Transverse colon (tissue), 4 donors: ENCODE measurements around the gene ST3GAL3.

Experiments used
- CTCF ChIP-seq, 5 experiments: fragments of 200-600 bp in 3 of 5; fragments of 450-650 bp in 2 of 5; sonication (generic) in 3 of 5; IDR thresholded peaks; 1 replicate in 2 of 5; 2 replicates in 3 of 5; pipeline ENCODE4 v1.5.1; 2016 to 2017; ENCODE audit warnings: antibody characterized with exemption in 5 of 5, inconsistent platforms in 3 of 5, mild to moderate bottlenecking in 2 of 5, moderate library complexity in 1 of 5
- POLR2A ChIP-seq: fragments of 450-650 bp; IDR thresholded peaks from one replicate; pipeline ENCODE4 v1.6.1; 2016; ENCODE audit warnings: antibody characterized with exemption, mild to moderate bottlenecking, moderate library complexity
- POLR2AphosphoS5 ChIP-seq, 3 donors: sonication (generic); formaldehyde crosslinking; IDR thresholded peaks; one replicate each; pipeline ENCODE4 v1.6.1; 2016; ENCODE audit warnings: antibody characterized with exemption in 3 of 3

GRCh38 chr1:43872280-43872679 is 164.9 kb downstream of the ST3GAL3 start:
- no peak for TF ChIP-seq POLR2A
- TF ChIP-seq POLR2AphosphoS5 (IDR thresholded peaks at IDR 0.05), result no peak
- TF ChIP-seq CTCF (IDR thresholded peaks at IDR 0.05), result no peak
